SU-DHL-6 (cell line): ENCODE measurements around the gene CCL5.

Experiments used
- H2AFZ ChIP-seq: fragments of 200-600 bp; sonication (generic); 2 replicates; pipeline ENCODE4 v1.6.1; 2014; ENCODE audit warnings: low read depth, mild to moderate bottlenecking, moderate library complexity, mixed read lengths, antibody characterized with exemption, low read length; ENCODE audit not compliant: severe bottlenecking
- H3F3A ChIP-seq: fragments of 200-600 bp; shearing (Covaris generic); 2 replicates; pipeline ENCODE4 v1.6.0; 2016; ENCODE audit warnings: antibody characterized with exemption, mild to moderate bottlenecking; ENCODE audit not compliant: insufficient read depth
- H3K27ac ChIP-seq: fragments of 200-600 bp; sonication (generic); 2 replicates; pipeline ENCODE4 v1.5.1; 2016; ENCODE audit warnings: low read depth, mild to moderate bottlenecking, low read length, moderate library complexity, mixed read lengths
- H3K27me3 ChIP-seq: fragments of 200-600 bp; sonication (generic), shearing (Covaris generic); 2 replicates; pipeline ENCODE4 v1.6.0; 2014; ENCODE audit warnings: mild to moderate bottlenecking, low read length
- H3K36me3 ChIP-seq: fragments of 200-600 bp; sonication (generic); 2 replicates; pipeline ENCODE4 v1.6.1; 2014; ENCODE audit warnings: mild to moderate bottlenecking, low read length, mixed read lengths
- H3K4me2 ChIP-seq: fragments of 300-600, 200-600 bp; shearing (Covaris generic), sonication (generic); 2 replicates; pipeline ENCODE4 v1.6.0; 2014; ENCODE audit warnings: low read length, low read depth, mild to moderate bottlenecking; ENCODE audit not compliant: poor library complexity, severe bottlenecking
- H3K4me3 ChIP-seq: fragments of 200-600 bp; sonication (generic); 2 replicates; pipeline ENCODE4 v1.5.1; 2014; ENCODE audit warnings: antibody characterized with exemption, low read length, mild to moderate bottlenecking, mixed read lengths; ENCODE audit not compliant: insufficient read depth, poor library complexity, severe bottlenecking
- H3K79me2 ChIP-seq: fragments of 200-600 bp; sonication (generic); 2 replicates; pipeline ENCODE4 v1.6.1; 2014; ENCODE audit warnings: mild to moderate bottlenecking, low read length, moderate library complexity; ENCODE audit not compliant: insufficient read depth
- H3K9ac ChIP-seq: fragments of 200-600 bp; sonication (generic); 2 replicates; pipeline ENCODE4 v1.7.0; 2014; ENCODE audit warnings: mild to moderate bottlenecking, low read length
- H3K9me2 ChIP-seq: fragments of 200-600 bp; sonication (generic); replicated peaks from 2 replicates; pipeline ENCODE4 v1.6.1; 2014; ENCODE audit warnings: low read length; ENCODE audit not compliant: insufficient read depth
- H3K9me3 ChIP-seq: fragments of 200-600 bp; sonication (generic); 2 replicates; pipeline ENCODE4 v1.6.1; 2014; ENCODE audit warnings: low read length, mixed read lengths; ENCODE audit not compliant: insufficient read depth
- H4K20me1 ChIP-seq: fragments of 200-600 bp; sonication (generic); 2 replicates; pipeline ENCODE4 v1.6.1; 2014; ENCODE audit warnings: low read depth, mild to moderate bottlenecking, antibody characterized with exemption, low read length, moderate library complexity, mixed read lengths
- CTCF ChIP-seq: fragments of 200-600 bp; sonication (generic); IDR thresholded peaks from one replicate; pipeline ENCODE4 v1.5.1; 2017; ENCODE audit warnings: antibody characterized with exemption, mild to moderate bottlenecking, low read length, moderate library complexity; ENCODE audit not compliant: insufficient read depth, poor library complexity, severe bottlenecking
- EZH2phosphoT487 ChIP-seq: fragments of 200-600 bp; sonication (generic), shearing (Covaris generic); conservative IDR thresholded peaks from 2 replicates; pipeline ENCODE4 v1.6.1; 2018; ENCODE audit warnings: mild to moderate bottlenecking, antibody characterized with exemption, low read length, moderate library complexity, mixed read lengths

The CCL5 gene

GRCh38 chr17:35847006-35847405 lies 33.2 kb downstream of the CCL5 start:
- Histone ChIP-seq H3F3A (peaks cover 10% of the 10 kb centered on the region; the same call in 1 of the 2 replicates), H3K9me2 (no peaks in the 10 kb centered on the region), H3K4me3 (no peak overlapping the region), H3K79me2 (peaks cover 9% of the 10 kb centered on the region), H4K20me1 (peaks cover 4% of the 10 kb centered on the region; the same call in 1 of the 2 replicates), H3K4me2 (no peak overlapping the region), H3K36me3 (peaks cover 47% of the 10 kb centered on the region), H2AFZ (no peak overlapping the region), H3K9me3 (no peaks in the 10 kb centered on the region), H3K9ac (no peak overlapping the region), H3K27ac (no peak overlapping the region), H3K27me3 (no peaks in the 10 kb centered on the region)
- no peak for TF ChIP-seq CTCF
- no peak for TF ChIP-seq EZH2phosphoT487

- no peak overlapping the region for H3K27ac ChIP-seq
Observed at GRCh38 chr17:35846055-35846809, 33.9 kb downstream of the CCL5 start.

GRCh38 chr17:35844547-35844946 lies 35.6 kb downstream of the CCL5 start:
- TF ChIP-seq CTCF (no peak), EZH2phosphoT487 (no peak)
- Histone ChIP-seq H3K9ac (no peak overlapping the region), H3K4me3 (no peak overlapping the region), H3K79me2 (peaks cover 9% of the 10 kb centered on the region), H4K20me1 (peaks cover 4% of the 10 kb centered on the region; the same call in 1 of the 2 replicates), H3K9me3 (no peaks in the 10 kb centered on the region), H3F3A (peaks cover 10% of the 10 kb centered on the region; the same call in 1 of the 2 replicates), H2AFZ (no peak overlapping the region), H3K9me2 (no peaks in the 10 kb centered on the region), H3K4me2 (no peak overlapping the region), H3K27ac (no peak overlapping the region), H3K36me3 (peaks cover 48% of the 10 kb centered on the region), H3K27me3 (no peaks in the 10 kb centered on the region)

More at GRCh38 chr17:35846055-35846809, 33.9 kb downstream of the CCL5 start:
- peaks cover 9% of the 10 kb centered on the region for H3K79me2 ChIP-seq
- H3F3A ChIP-seq: peaks cover 10% of the 10 kb centered on the region; the same call in 1 of the 2 replicates
- no peak overlapping the region for H3K4me2 ChIP-seq
- H2AFZ ChIP-seq: no peak overlapping the region
- H3K9ac ChIP-seq: no peak overlapping the region
- no peak overlapping the region for H3K4me3 ChIP-seq
- TF ChIP-seq CTCF (no peak), EZH2phosphoT487 (no peak)
- no peaks in the 10 kb centered on the region for H3K27me3 ChIP-seq
- peaks cover 49% of the 10 kb centered on the region for H3K36me3 ChIP-seq
- H3K9me2 ChIP-seq: no peaks in the 10 kb centered on the region
- no peaks in the 10 kb centered on the region for H3K9me3 ChIP-seq
- H4K20me1 ChIP-seq: peaks cover 4% of the 10 kb centered on the region; the same call in 1 of the 2 replicates
